ENCODE results near the gene GRIN2A.
A peak's percentile ranks its signal among the peaks of the same experiment; 100 is the strongest.
"Not testable (repeated sequence)": the region's sequence is repeated elsewhere in the genome, so short reads cannot be mapped to it uniquely, and the experiment has no call there.

Gene GRIN2A

GRCh38 chr16:9895817-9896216 is 286.4 kb downstream of the GRIN2A start:
- H2BK120ac ChIP-seq (ENCODE audit: low read depth, low read length): no peak overlapping the region
- H2BK12ac ChIP-seq (ENCODE audit: low read length in 2 of 2): no peak overlapping the region
- WGBS: 71% methylated on average over 4 of the region's 4 CpGs

GRCh38 chr16:9885876-9886275 is 296.4 kb downstream of the GRIN2A start:
- no peak overlapping the region for H3K18ac ChIP-seq (ENCODE audit: low read depth in 1 of 2, low read length in 2 of 2)
- no peak overlapping the region for H2BK12ac ChIP-seq (ENCODE audit: low read length in 2 of 2)
- DNase-seq: no peak
- WGBS: no CpG with 5 or more reads among the region's 1 CpG
- no peak overlapping the region for H4K8ac ChIP-seq (ENCODE audit: low read length)
- no peak overlapping the region for H2BK5ac ChIP-seq (ENCODE audit: low read depth, low read length, poor library complexity, severe bottlenecking)
- H3K4me3 ChIP-seq (ENCODE audit: insufficient read depth in 1 of 2, low read depth in 1 of 2, low read length in 2 of 2): peak overlapping the region in 1 of 2 experiments; percentile 11
- H2BK15ac ChIP-seq (ENCODE audit: low read depth, poor library complexity, severe bottlenecking): no peak overlapping the region
- H3K9ac ChIP-seq (ENCODE audit: low read length): no peak overlapping the region
- no peak overlapping the region for H2AFZ ChIP-seq (ENCODE audit: low read depth, low read length)
- H2AK5ac ChIP-seq (ENCODE audit: low read length, severe bottlenecking): no peak overlapping the region
- no peak overlapping the region for H3K14ac ChIP-seq (ENCODE audit: low read length in 2 of 2)
- H3K4ac ChIP-seq (ENCODE audit: low read depth in 1 of 2, low read length in 2 of 2): no peak overlapping the region
- no peaks in the 10 kb centered on the region for H3K27me3 ChIP-seq (ENCODE audit: control insufficient read depth in 1 of 2, insufficient read depth in 1 of 2, low read length in 2 of 2)
- no peaks in the 10 kb centered on the region for H3K4me1 ChIP-seq (ENCODE audit: control insufficient read depth, insufficient read depth, low read depth, low read length)
- peaks cover 0 to 10% of the 10 kb centered on the region in 2 experiments for H3K36me3 ChIP-seq (ENCODE audit: control insufficient read depth in 1 of 2, insufficient read depth in 2 of 2, low read depth in 1 of 2, low read length in 2 of 2)
- no peak overlapping the region for H3K4me2 ChIP-seq (ENCODE audit: low read length, poor library complexity, severe bottlenecking)
- H3K79me1 ChIP-seq (replicated peaks; ENCODE audit: low read length, poor library complexity, severe bottlenecking): no peaks in the 10 kb centered on the region
- no peak overlapping the region for H2BK120ac ChIP-seq (ENCODE audit: low read depth, low read length)
- H4K91ac ChIP-seq (ENCODE audit: low read length): no peak overlapping the region
- H3K9me3 ChIP-seq (ENCODE audit: control insufficient read depth, low read length): no peaks in the 10 kb centered on the region
- H3K23ac ChIP-seq (ENCODE audit: low read length in 2 of 2): no peak overlapping the region
- no peak overlapping the region for H3K27ac ChIP-seq (ENCODE audit: low read length, poor library complexity, severe bottlenecking)

More at GRCh38 chr16:9895817-9896216, 286.4 kb downstream of the GRIN2A start:
- H3K36me3 ChIP-seq (ENCODE audit: control insufficient read depth in 1 of 2, insufficient read depth in 2 of 2, low read depth in 1 of 2, low read length in 2 of 2): no peaks in the 10 kb centered on the region
- H3K14ac ChIP-seq (ENCODE audit: low read length in 2 of 2): no peak overlapping the region
- H3K4me1 ChIP-seq (ENCODE audit: control insufficient read depth, insufficient read depth, low read depth, low read length): no peaks in the 10 kb centered on the region
- H3K27ac ChIP-seq (ENCODE audit: low read length, poor library complexity, severe bottlenecking): no peak overlapping the region
- no peak overlapping the region for H3K4ac ChIP-seq (ENCODE audit: low read depth in 1 of 2, low read length in 2 of 2)
- no peak overlapping the region for H2AK5ac ChIP-seq (ENCODE audit: low read length, severe bottlenecking)
- H3K4me2 ChIP-seq (ENCODE audit: low read length, poor library complexity, severe bottlenecking): no peak overlapping the region
- H4K91ac ChIP-seq (ENCODE audit: low read length): no peak overlapping the region
- no peak for DNase-seq
- no peak overlapping the region for H4K8ac ChIP-seq (ENCODE audit: low read length)
- H3K9ac ChIP-seq (ENCODE audit: low read length): no peak overlapping the region
- no peak overlapping the region for H2BK15ac ChIP-seq (ENCODE audit: low read depth, poor library complexity, severe bottlenecking)
- H3K23ac ChIP-seq (ENCODE audit: low read length in 2 of 2): no peak overlapping the region
- no peak overlapping the region for H2AFZ ChIP-seq (ENCODE audit: low read depth, low read length)
- no peaks in the 10 kb centered on the region for H3K79me1 ChIP-seq (replicated peaks; ENCODE audit: low read length, poor library complexity, severe bottlenecking)
- no peaks in the 10 kb centered on the region for H3K9me3 ChIP-seq (ENCODE audit: control insufficient read depth, low read length)
- no peak overlapping the region for H2BK5ac ChIP-seq (ENCODE audit: low read depth, low read length, poor library complexity, severe bottlenecking)
- H3K18ac ChIP-seq (ENCODE audit: low read depth in 1 of 2, low read length in 2 of 2): no peak overlapping the region
- H3K4me3 ChIP-seq (ENCODE audit: insufficient read depth in 1 of 2, low read depth in 1 of 2, low read length in 2 of 2): no peak overlapping the region
- no peaks in the 10 kb centered on the region for H3K27me3 ChIP-seq (ENCODE audit: control insufficient read depth in 1 of 2, insufficient read depth in 1 of 2, low read length in 2 of 2)

GRCh38 chr16:9885467-9885866 is 296.8 kb downstream of the GRIN2A start:
- Histone ChIP-seq H3K36me3 (ENCODE audit: control insufficient read depth in 1 of 2, insufficient read depth in 2 of 2, low read depth in 1 of 2, low read length in 2 of 2) (peaks cover 0 to 10% of the 10 kb centered on the region in 2 experiments), H4K8ac (ENCODE audit: low read length) (no peak overlapping the region), H2BK5ac (ENCODE audit: low read depth, low read length, poor library complexity, severe bottlenecking) (no peak overlapping the region), H3K9ac (ENCODE audit: low read length) (no peak overlapping the region), H3K27me3 (ENCODE audit: control insufficient read depth in 1 of 2, insufficient read depth in 1 of 2, low read length in 2 of 2) (no peaks in the 10 kb centered on the region), H2BK15ac (ENCODE audit: low read depth, poor library complexity, severe bottlenecking) (no peak overlapping the region), H4K91ac (ENCODE audit: low read length) (no peak overlapping the region), H3K14ac (ENCODE audit: low read length in 2 of 2) (no peak overlapping the region), H2BK120ac (ENCODE audit: low read depth, low read length) (no peak overlapping the region), H2AFZ (ENCODE audit: low read depth, low read length) (no peak overlapping the region), H3K9me3 (ENCODE audit: control insufficient read depth, low read length) (no peaks in the 10 kb centered on the region), H2AK5ac (ENCODE audit: low read length, severe bottlenecking) (no peak overlapping the region), H3K4me2 (ENCODE audit: low read length, poor library complexity, severe bottlenecking) (no peak overlapping the region), H3K4ac (ENCODE audit: low read depth in 1 of 2, low read length in 2 of 2) (no peak overlapping the region), H3K79me1 (replicated peaks; ENCODE audit: low read length, poor library complexity, severe bottlenecking) (no peaks in the 10 kb centered on the region), H3K18ac (ENCODE audit: low read depth in 1 of 2, low read length in 2 of 2) (no peak overlapping the region), H3K4me1 (ENCODE audit: control insufficient read depth, insufficient read depth, low read depth, low read length) (no peaks in the 10 kb centered on the region), H3K23ac (ENCODE audit: low read length in 2 of 2) (no peak overlapping the region), H3K27ac (ENCODE audit: low read length, poor library complexity, severe bottlenecking) (no peak overlapping the region), H2BK12ac (ENCODE audit: low read length in 2 of 2) (no peak overlapping the region), H3K4me3 (ENCODE audit: insufficient read depth in 1 of 2, low read depth in 1 of 2, low read length in 2 of 2) (peak overlapping the region in 1 of 2 experiments; percentile 11)
- WGBS: 46% methylated on average over 9 of the region's 9 CpGs
- no peak for DNase-seq

GRCh38 chr16:9875981-9876380 is 306.2 kb downstream of the GRIN2A start:
- not testable (repeated sequence) for H4K8ac ChIP-seq (ENCODE audit: low read length); H3K79me1 ChIP-seq (replicated peaks; ENCODE audit: low read length, poor library complexity, severe bottlenecking); H3K18ac ChIP-seq (ENCODE audit: low read depth in 1 of 2, low read length in 2 of 2); H3K9ac ChIP-seq (ENCODE audit: low read length); H2BK12ac ChIP-seq (ENCODE audit: low read length in 2 of 2); DNase-seq; H3K4ac ChIP-seq (ENCODE audit: low read depth in 1 of 2, low read length in 2 of 2); H2AK5ac ChIP-seq (ENCODE audit: low read length, severe bottlenecking); H3K4me2 ChIP-seq (ENCODE audit: low read length, poor library complexity, severe bottlenecking); H3K4me3 ChIP-seq (ENCODE audit: insufficient read depth in 1 of 2, low read depth in 1 of 2, low read length in 2 of 2); H3K27ac ChIP-seq (ENCODE audit: low read length, poor library complexity, severe bottlenecking); H3K36me3 ChIP-seq (ENCODE audit: control insufficient read depth in 1 of 2, insufficient read depth in 2 of 2, low read depth in 1 of 2, low read length in 2 of 2); H3K4me1 ChIP-seq (ENCODE audit: control insufficient read depth, insufficient read depth, low read depth, low read length); H3K23ac ChIP-seq (ENCODE audit: low read length in 2 of 2); H3K27me3 ChIP-seq (ENCODE audit: control insufficient read depth in 1 of 2, insufficient read depth in 1 of 2, low read length in 2 of 2); H2BK15ac ChIP-seq (ENCODE audit: low read depth, poor library complexity, severe bottlenecking); H3K9me3 ChIP-seq (ENCODE audit: control insufficient read depth, low read length); H2AFZ ChIP-seq (ENCODE audit: low read depth, low read length); H2BK5ac ChIP-seq (ENCODE audit: low read depth, low read length, poor library complexity, severe bottlenecking); H4K91ac ChIP-seq (ENCODE audit: low read length); H2BK120ac ChIP-seq (ENCODE audit: low read depth, low read length); H3K14ac ChIP-seq (ENCODE audit: low read length in 2 of 2)
- 52% methylated on average over 3 of the region's 3 CpGs for WGBS
